ENCODE results near the gene TRMT2A.
A peak's percentile ranks its signal among the peaks of the same experiment; 100 is the strongest.
"Not testable (repeated sequence)": the region's sequence is repeated elsewhere in the genome, so short reads cannot be mapped to it uniquely, and the experiment has no call there.

TRMT2A gene

GRCh38 chr22:20084547-20085413 is 32.2 kb downstream of the TRMT2A start:
- peak in 1 of 2 experiments; percentile 56 for DNase-seq

DNA sequence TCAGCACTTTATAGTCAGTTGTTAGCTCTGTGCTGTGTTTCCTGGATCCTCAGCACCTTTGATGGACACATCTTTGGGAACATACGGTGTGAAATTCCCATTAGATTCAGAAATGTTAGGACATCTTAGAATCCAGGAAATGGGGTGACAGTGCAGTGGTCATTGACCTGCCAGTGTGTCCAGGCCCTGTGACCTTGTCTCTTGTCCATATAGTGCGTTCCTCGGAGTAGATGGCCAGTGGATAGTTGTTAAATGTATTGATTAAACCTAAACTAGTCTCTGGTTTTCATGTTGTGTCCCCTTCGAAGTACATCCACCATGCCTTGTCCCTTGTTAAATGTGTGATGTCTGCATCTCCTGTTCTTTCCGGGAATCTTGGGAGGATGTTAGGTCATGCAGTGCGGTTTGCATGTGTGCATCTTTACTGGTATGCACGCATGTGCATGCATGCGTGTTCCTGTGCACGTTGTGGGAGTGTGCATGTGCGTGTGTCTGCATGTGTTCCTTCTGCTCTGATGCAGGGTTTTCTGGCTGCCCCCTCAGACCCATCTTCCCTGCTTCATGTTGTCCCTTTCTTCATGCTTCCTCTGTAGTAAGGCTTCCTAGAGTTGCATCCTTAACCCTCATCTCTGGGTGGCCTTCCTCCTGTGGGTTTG is 33.0 kb downstream of the TRMT2A start:
- no peak for DNase-seq

GRCh38 chr22:20083157-20083890 is 33.7 kb downstream of the TRMT2A start:
- DNase-seq: no peak

DNA sequence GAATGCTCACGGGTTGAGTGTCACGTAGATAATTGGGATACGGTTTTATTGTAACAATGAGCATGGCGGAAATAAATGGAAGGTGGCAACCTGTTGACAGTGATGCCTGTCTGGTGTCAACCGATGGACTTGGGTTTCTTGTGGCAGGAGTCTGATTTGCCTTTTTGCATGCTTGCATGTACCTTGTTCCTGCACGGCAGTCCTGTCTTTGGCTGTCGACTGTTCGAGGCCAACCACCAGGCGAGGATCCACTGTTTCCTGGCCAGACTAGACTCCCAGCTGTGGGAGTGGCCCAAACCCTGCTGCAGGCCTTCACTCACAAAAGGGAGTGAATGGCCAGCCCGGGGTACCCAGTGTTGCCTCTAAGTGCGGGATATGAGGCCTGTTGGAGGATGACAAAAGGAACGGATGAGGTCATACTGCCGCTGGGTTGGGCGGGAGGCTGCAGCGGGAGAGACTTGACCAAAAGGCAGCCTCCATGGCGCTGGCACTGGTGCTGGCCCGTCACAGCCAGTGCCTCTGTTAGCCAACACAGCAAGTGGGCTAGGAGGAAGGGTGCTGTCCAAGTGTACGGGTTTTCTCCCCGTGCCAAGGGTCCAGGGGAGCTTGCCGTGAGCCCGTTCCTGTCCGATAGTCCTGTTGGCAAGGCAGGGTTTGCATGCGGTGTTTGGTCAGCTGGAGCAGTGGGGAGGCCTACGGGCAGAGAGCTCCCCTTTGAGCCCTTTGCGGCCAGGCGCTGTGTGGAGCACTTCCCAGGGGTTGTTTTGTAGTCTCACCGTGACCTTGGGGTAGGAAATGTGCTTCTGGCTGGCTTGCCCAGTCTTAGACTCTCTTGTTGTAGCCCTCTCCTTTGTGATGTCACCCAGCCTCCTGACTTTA is 36.0 kb downstream of the TRMT2A start:
- no peak for DNase-seq

DNA sequence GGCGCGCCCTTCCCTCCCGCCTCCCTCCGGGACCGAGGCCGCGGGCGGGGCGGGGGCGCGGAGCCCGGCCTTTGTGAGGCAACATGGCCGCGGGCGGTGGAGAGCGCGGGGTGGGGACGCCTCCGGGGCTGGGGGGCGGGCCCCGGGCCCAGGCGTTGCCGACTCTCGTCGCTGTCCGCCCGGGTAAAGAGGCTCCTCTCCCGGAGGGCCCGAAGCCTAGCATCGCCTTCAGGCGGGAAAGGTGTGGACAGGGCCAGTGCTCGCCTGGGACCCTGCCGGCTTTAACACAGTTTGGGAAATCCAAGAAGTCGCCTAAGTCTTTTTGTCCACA is 36.6 kb downstream of the TRMT2A start:
- DNase-seq: peak; percentile 49 to 60

DNA sequence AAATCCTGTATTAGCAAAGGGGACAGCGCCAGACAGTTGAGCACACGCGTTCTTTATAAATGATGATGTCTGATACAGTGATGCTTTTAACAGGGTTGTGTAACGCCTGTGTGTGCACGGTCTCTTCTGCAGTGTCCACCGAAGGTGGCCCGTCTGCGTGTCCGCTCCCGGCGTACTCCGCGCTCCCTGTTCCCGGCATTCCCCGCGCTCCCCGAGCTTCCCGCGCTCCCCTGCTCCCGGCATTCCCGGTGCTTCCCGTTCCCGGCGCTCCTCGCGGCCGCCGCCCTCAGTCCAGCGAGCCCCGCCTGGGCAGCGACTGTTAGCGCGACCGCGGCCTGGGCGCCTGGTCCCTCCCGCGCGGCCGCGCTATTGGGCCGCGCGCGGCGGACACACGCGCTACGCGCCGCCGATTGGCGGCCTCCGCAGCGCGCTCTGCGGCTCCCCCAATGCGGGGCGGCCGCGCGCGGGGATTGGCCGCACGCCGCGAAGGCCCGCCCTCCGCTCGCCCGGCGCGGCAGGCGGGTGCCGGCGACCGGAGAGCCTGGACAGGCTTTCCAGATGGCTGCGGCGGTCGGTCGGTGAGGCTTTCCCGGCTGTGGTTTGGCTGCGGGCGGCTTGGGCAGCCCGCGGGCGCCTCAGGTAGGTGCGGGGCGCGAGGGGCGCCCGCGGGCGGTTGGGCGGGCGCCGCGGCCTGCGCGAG is 37.1 kb downstream of the TRMT2A start, which contains the start of gene DGCR8:
DGCR8 (plus strand) TSS at position 497 of the 700 bp plus-strand sequence. CDS start 5,723 bp downstream, outside the sequence.
- peak; percentile 87 to 94 for DNase-seq

DNA sequence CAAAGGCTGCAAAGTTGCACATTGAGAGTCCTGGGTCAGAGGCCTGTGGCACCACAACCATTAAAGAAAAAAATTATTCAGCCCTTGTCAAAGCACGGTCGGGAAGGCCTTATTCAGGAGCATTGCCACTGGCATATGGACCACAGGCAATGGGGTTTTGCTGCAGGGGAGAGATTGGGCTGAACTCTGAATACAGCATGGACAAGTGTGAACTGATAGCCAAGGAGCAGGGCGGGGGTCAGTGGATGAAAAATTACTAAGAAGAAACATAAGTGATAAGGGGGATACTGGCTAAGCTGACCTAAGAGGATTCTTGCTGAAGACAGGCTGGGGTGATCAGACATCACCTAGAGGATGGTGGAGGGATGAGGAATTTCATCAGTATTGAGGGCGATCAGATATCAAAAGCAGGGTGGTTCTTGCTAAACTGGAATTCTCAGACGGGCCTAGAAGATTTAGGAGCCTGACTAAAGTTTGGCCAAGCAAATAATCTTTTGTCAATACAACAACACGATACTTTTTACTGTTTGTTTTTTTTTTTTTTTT is 40.3 kb downstream of the TRMT2A start:
- DNase-seq: no peak

- DNase-seq: no peak
Measured at GRCh38 chr22:20071524-20071972, 45.5 kb downstream of the TRMT2A start.

DNA sequence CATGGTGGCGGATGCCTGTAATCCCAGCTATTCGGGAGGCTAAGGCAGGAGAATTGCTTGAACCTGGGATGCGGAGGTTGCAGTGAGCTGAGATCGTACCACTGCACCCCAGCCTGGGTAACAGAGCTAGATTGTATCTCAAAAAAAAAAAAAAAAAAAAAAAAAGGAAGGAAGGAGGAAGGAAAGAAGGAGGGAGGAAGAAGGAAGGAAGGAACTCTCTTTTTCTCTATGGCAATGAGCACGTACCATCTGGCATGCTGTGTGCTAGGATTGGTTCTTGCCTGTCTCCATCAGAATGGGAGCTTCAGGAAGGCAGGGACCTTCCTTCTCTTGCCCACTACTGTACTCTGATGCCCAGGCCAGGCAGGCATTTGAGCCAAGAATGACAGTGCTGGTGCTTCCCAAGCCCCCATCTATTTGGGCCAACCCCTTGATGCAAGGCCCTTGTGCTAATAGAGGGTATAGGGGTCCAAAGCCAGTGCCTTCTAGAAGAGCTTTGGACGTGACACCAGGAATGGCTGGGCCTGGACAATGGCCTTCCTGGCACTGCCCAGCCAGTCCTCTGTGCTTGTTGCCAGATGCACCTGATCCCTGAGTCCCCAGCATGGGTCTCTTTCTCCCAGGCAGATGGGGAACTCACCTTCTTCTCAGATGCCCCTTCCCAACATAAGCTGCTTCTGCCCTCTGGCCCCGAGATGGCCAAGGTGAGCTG is 47.5 kb downstream of the TRMT2A start:
- no peak for DNase-seq

DNA sequence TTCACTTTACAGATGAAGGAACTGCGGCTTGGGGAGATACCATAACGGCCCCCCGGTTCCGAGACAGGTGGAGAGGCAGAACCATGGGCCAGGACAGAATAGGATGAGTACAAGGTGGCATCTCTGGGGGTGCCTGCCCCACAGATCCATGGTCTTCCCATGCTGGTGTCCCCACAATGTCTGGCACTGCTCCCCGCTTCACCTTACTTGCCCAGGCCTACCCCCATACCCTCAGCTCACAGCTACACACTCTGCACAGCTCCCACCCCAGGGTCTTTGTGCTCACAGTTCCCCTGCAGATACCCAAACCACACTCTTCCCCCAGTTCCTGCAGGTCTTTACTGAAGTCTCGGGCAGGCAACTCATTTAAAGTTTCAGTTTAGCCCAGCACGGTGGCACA is 48.4 kb downstream of the TRMT2A start:
- no peak for DNase-seq

GRCh38 chr22:20067384-20067682 is 49.7 kb downstream of the TRMT2A start:
- not testable (repeated sequence) for DNase-seq

DNA sequence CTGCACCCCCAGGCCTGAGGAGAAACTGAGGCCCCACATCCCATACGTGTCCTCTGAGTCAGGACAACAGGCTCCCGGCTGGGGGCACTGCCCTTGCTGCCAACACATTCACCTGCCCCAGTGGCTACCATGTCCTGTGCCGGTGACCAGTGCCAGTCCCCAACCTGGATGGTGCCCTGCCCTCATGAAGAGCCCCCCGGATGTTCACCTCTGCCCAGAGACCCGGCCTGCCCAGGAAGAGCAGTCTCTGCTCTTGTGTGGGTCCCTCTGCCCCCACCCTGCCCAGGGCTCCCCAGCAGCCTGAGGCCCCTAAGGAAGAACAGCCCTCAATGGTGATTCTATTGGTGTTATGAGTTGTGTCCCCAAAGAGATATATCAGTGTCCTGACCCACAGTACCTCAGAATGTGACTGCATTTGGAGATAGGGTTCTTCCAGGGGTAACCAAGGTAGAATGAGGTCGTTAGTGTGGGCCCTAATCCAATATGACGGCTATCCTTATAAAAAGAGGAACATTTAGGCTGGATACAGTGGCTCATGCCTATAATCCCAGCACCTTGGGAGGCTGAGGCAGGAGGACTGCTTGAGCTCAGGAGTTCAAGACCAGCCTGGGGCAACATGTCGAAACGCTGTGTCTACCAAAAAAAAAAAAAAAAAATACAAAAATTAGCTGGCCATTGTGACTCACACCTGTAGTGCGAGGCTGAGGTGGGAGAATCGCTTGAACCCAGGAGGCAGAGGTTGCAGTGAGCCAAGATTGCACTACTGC is 50.2 kb downstream of the TRMT2A start:
- DNase-seq: no peak

DNA sequence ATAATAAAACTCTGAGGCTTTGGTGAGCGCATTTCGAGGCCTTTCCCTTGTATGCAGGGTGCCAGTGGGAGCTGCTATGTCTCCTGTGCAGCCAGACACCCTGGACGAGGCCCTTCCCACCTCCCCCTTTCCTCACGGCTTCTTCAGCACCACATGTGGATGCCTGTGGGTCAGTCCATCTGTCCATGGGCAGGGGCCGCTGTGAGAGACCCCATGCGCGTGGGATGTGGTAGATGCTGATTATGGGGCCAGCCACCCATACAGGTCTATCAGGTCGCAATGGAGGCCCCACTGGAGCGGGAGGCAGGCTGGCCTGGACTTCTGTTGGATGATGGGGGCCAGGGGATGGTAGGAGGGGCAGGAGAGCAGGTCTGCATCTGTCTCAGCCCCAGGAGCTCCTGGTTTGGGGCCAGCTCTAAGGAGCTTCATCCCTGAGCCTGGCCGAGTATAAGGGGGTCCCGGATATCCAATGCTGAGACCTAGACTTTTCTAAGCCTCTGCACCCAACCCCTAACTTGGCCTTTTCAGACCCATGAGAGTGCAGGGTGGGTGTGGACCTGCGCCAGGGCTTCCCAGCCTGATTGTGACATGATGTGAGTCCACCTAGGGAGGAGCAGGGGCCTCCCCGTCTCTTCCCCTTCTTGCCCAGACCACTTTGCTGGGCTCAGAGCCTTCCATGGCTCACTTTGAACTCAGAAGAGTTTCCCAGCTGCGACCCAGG is 51.0 kb downstream of the TRMT2A start:
- no peak for DNase-seq

DNA sequence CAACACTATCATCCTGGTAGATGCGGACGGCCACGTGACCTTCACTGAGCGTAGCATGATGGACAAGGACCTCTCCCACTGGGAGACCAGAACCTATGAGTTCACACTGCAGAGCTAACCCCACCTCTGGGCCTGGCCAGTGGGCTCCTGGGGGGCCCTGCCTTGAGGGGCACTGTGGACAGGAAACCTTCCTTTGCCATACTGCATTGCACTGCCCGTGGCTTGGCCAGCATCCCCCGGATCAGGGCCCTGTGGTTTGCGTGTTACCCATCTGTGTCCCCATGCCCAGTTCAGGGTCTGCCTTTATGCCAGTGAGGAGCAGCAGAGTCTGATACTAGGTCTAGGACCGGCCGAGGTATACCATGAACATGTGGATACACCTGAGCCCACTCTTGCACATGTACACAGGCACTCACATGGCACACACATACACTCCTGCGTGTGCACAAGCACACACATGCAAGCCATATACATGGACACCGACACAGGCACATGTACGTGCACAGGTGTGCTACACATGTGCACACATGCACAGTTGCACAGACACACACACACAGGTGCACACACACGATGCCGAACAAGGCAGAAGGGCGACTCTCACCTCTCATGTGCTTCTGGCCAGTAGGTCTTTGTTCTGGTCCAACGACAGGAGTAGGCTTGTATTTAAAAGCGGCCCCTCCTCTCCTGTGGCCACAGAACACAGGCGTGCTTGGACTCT is 52.3 kb downstream of the TRMT2A start:
- no peak for DNase-seq

- no peak for DNase-seq
Measured at GRCh38 chr22:20064140-20064480, 52.9 kb downstream of the TRMT2A start.

- no peak for DNase-seq
Measured at GRCh38 chr22:20063271-20064139, 53.5 kb downstream of the TRMT2A start.

- DNase-seq: no peak
Measured at GRCh38 chr22:20062766-20063083, 54.3 kb downstream of the TRMT2A start.
